PC-9 (cell line): ENCODE results near the gene SEMA5A.

Experiments
- CTCF ChIP-seq: fragments of 200-600 bp; sonication (generic); conservative IDR thresholded peaks from 2 replicates; pipeline ENCODE4 v1.6.1; 2017; ENCODE audit warnings: mixed run types, antibody characterized with exemption, mild to moderate bottlenecking, moderate library complexity
- EZH2 ChIP-seq: fragments of 200-600 bp; sonication (generic); IDR thresholded peaks from 2 replicates; pipeline ENCODE4 v1.8.0; 2017; ENCODE audit warnings: antibody characterized with exemption, low read depth

DNA sequence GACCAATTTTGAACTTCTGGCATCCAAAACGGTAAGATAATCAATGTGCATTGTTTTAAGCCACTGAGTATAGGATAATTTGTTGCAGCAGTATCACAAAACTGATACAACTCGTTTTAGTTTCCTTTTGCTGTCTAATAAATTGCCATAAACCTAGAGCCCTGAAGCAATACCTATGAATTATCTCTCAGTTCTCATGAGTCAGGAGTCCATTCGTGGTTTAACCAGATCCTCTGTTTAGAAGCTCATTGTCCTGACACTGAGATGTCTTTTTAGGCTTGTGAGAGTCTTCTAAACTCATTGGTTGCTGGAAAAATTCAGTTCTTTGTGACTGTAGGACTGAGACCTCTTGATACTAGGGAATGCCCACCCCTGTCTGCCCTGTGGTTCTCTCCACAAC is 262.9 kb downstream of the SEMA5A start:
- TF ChIP-seq CTCF (no peak), EZH2 (no peak)
